Stimulated activated CD4-positive, alpha-beta T cell treated with anti-CD3 and anti-CD28 coated beads, TNF-alpha, amount 100 ng/mL, for 1 hour (primary cell): ENCODE data around the gene GOLT1A.
A peak's percentile ranks its signal among the peaks of the same experiment; 100 is the strongest.

ENCODE experiments used
- DNase-seq, 3 donors: peaks; one replicate each; pipeline ENCODE4 v3.0.0-alpha.2; 2020; ENCODE audit warnings: low read depth in 3 of 3, low spot score in 1 of 3

GOLT1A gene

DNA sequence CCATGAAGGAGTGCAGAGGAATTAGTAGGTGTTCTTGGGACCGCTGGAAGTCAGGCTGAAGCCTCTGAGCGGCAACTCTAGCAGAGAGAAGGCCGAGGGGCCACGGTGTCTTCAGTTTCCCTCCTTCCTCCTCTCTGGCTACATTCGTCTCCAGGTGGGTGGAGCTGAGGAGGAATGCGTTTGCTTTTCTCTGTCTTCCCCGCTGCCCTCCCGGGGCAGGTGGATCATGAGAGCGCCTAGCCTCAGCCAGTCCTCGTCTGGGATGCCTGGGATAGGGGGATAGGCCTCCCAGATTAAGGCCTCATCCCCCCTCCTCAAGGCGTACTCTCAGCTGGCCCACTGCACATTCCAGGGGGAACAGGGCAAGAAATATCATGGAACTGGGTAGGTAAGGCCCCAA is 7.5 kb upstream of the GOLT1A start:
- DNase-seq: no peak

DNA sequence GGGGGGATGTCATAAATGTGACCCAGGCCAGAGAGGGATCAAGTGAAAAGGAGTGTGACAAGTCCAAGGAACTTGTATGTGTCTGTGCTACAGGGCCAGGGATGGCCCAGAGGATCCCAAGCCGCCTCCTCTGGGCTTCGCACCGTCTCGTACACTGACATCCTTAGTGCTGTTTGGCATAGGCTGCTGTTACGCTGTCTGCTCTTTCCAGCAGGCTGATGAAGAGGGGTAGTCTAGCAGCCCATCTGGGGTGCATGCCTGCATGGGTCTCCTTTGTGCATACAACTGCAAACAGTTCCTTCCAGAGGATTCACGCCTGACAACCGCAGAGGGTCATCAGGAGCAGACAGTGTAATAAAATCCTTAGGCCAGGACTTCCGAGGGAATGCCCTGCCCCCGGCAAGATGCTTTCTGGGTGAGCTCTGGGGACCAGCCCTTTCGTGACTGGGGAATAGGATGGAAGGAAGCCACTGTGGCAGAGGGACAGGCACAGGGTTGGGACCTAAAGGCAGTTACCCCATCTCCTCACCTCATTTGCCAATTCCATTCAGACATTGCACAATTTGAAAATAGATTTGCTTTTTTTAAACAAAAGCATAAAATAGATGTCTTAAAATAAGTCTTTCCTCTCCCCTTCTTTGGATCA is 6.3 kb upstream of the GOLT1A start:
- no peak for DNase-seq

GRCh38 chr1:204218552-204218951 is 4.8 kb upstream of the GOLT1A start:
- DNase-seq: no peak

DNA sequence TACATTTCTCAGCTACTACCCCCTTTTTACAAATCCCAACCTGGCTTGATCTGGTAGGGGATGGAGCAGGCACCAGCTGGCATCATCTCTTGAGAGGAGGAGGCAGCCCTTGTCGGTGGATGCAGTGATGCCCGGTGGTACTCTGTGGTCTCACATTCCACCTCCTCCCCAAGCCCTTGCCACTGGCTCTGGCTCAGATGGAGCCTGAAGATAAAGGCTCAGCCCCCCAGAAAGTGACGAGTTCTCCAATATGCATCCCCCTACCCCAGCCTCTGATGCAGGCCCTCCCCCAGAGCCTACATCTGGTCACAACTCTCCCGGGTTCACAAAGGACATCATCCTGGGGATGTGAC is 3.8 kb upstream of the GOLT1A start:
- DNase-seq: no peak

DNA sequence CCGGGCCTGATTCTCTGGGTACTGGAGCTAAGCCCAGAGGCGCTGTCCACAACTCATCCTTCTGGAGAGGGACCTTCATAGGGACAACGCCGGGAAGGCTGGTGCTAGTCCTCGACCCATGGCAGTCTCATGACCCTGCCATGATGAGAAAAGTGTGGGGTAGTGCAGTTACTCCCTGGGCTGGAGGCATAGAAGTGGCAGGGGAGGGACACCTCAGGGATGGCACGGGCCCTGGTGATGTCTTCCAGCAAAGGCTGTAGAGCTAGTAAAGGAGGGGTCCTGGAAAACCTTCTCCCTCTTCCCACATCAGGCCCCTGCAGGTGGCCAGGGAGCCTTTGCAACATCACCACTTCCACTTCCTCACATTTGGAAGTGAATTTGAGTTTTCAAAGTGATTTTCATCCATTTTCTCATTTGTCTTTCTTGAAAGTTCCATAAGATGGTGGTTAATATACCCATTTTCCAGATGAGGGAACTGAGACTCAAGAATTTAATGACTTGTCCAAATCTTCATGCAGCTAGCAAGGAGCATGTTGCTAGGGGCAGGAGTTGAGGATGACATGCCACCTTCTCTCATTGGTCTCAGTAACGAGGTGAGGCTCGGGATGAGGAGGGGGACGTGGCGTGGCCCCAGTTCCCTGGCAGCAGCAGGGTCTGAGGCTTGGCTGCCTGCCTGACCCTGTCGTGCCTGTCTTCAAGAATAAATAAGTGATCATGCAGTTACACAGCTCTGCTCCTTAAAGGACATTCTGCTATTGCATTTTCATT is 3.3 kb upstream of the GOLT1A start:
- no peak for DNase-seq

DNA sequence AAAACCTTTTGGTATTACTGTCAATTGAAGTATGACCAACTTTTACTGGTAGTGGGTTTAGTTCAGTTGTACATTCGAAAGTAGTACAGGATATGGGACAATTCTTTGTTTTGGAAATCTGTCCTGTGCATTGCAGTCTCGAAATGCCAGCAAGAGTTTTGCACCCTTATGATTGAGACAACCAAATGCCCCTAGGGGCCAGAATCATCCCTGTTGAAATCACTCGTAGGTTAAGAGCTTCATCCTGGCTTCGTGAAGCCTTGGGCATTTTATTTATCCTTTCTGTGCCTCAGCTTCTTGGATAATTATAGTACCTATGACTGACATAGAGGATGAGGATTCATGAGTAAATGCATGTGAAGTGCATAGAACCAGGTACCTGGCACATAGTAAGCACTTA is 2.4 kb upstream of the GOLT1A start:
- DNase-seq: no peak

- DNase-seq: no peak
Observed at GRCh38 chr1:204212715-204213114, 1.1 kb downstream of the GOLT1A start.

- no peak for DNase-seq
Observed at GRCh38 chr1:204211046-204211445, 2.7 kb downstream of the GOLT1A start.

DNA sequence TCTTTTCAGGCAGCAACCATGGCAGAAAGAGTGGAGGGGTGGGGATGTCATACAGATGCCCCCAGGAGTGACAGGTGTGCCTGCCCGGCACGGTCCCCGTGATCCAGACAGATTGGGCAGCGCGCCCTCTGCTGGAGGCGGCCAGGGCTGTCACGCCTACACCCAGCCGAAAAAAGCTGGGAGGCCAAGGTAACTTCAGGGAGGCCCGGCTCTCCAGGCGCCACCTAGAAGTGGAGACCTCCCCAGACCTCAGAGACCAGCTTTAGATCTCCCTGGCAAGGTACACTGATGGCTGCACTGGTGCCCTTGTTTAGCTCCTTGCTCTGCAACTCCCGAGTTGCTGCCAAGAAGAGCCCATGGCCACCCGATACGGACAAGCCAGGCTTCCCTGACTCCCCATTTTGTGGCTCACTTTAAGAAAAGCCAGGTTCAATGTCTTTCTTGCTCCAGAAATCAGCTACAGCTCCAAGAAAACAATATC is 6.6 kb downstream of the GOLT1A start:
- peak in 2 of 3 donors; percentile 36 to 73 for DNase-seq

- DNase-seq: no peak
Observed at GRCh38 chr1:204206121-204206520, 7.7 kb downstream of the GOLT1A start.

DNA sequence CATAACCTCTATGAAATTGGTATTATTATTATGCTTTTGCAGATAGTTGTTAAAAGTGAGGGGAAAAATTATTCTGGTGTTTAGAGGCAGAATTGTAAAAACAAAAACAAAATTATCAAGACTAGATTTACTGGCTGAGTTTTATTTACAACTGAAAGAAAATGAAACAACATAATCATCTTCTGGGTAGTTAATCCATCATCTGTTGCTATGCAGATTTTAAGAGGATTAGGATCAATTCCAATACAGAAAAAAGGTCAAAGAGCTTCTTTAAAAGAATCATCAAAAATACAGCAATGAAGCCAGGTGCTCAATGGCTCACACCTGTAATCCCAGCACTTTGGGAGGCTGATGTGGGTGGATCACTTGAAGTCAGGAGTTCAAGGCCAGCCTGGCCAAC is 8.3 kb downstream of the GOLT1A start:
- DNase-seq: no peak

DNA sequence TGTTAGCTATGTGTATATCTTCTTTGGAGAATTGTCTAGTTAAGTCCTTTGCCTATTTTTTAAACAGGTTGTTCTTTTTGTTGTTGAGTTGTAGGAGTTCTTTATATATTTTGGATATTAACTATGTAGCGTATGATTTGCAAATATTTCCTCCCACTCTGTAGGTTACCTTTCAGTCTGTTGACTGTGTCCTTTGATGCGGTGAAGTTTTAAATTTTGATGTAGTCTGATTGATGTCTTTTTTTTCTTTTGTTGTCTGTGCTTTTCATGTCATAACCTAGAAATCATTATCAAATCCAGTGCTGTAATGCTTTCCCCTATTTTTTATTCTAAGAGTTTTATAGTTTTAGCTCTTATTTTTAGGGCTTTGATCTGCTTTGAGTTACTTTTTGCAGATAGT is 8.8 kb downstream of the GOLT1A start:
- DNase-seq: no peak

GRCh38 chr1:204203206-204203767 is 10.5 kb downstream of the GOLT1A start:
- no peak for DNase-seq

- no peak for DNase-seq
Observed at GRCh38 chr1:204202481-204202880, 11.3 kb downstream of the GOLT1A start.

- DNase-seq: no peak
Observed at GRCh38 chr1:204201348-204202040, 12.3 kb downstream of the GOLT1A start.

GRCh38 chr1:204199579-204199978 is 14.2 kb downstream of the GOLT1A start:
- DNase-seq: no peak

DNA sequence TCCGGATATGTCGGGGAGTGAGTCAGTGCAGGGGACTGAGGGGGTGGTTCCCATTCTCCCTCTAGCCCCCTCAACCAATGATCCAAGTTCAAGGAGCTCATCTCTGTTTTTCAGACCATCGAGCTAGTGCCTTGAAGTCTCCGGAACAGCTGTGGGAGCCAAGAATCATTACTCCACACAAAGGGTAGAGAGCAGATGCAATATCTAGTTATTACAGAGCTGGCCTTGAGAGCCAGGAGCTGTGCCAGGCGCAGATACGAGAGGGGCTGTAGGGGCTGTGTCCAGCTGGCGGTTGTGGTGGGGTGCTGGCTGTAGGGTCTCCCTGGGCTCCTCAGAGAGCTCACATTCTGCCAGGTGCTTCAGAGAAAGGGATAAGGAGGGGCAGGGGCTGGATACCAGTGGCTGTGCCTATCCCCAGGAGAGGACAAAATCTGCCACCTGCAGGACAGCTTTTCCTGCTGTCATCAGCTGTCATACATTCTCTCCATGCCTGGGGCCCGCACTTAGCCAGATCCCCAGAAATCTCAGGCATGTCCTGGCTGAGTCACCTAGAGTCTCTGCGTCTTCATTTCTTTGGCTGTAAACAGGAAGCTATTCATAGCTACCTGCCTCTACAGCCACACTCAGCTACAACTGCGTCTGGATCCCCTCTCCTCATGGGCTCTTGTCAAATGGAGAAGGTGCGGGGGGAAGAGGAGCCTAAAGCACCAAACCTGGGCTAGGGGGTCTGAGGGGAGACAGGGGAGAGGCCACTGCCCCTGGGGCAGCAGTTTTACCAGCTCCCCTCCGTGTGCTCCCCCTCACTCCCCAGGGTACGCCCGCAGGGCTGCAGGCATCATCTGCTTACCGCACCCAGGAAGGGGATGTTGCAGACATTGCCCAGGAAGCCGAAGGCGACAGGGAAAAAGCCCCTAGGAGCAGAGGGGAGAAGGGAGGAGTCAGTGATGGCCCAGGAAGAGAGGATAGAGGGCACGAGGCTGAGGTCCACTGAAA is 15.1 kb downstream of the GOLT1A start:
- DNase-seq: no peak

DNA sequence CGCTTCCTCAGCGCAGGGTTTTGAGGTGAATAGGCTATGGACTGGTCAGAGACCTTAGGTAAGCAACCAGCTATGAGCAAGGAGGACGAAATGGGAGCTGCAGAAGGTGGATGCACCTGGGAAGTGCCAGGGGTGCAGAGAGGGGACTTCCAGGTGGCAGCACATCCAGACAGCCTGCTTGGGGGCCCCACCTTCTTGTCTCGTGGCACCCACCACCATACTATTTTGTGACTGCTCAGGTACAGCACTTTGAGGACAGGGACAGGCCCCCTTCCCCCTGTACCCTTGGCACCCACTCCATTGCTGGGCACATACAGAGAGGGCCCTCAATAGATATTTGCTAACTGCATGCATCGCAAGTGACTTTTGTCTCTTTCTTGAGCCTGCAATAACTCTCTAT is 16.7 kb downstream of the GOLT1A start:
- no peak for DNase-seq

- no peak for DNase-seq
Observed at GRCh38 chr1:204196068-204196795, 17.6 kb downstream of the GOLT1A start, which contains the start of gene KISS1. Gene KISS1 (minus strand): TSS chr1:204196491. CDS start chr1:204192876, 3,615 bp downstream.

GRCh38 chr1:204194771-204195170 is 19.0 kb downstream of the GOLT1A start:
- DNase-seq: no peak
